SH-SY5Y (cell line): ENCODE measurements around the gene SYNGR2.

Source experiments
- GATA2 ChIP-seq: IDR thresholded peaks from 2 replicates; pipeline ENCODE4 v1.6.1; 2011; ENCODE audit warnings: mild to moderate bottlenecking, low read depth, low read length
- GATA3 ChIP-seq: IDR thresholded peaks from 2 replicates; pipeline ENCODE4 v1.6.1; 2011; ENCODE audit warnings: low read depth, mild to moderate bottlenecking, low read length, moderate library complexity

- TF ChIP-seq GATA2 = no peak
- TF ChIP-seq GATA3 = no peak
Observed at GRCh38 chr17:78124081-78124835, 44.1 kb upstream of the SYNGR2 start.
